ENCODE results near the gene CASP8. TPM values are rescaled to one million over a fixed set of nuclear protein-coding genes. Genes with fewer than 3 reads are reported as not detected.
A peak's percentile ranks its signal among the peaks of the same experiment; 100 is the strongest.
"Not testable (repeated sequence)": the region's sequence is repeated elsewhere in the genome, so short reads cannot be mapped to it uniquely, and the experiment has no call there.

Gene CASP8
- total and polyA plus RNA-seq, 9 of the 15 experiments (the other 6 are each of a cell fraction or from before 2014, with no cell fraction given) = 10.2 to 31.4 (median 19.4) TPM

- ChIA-PET POLR2A (no interaction called here), CTCF (ENCODE audit: low intra/inter-chr PET ratio) (interaction anchor here (0.6 kb wide), 1 partner anchor 336 kb away, joined by 3 read pairs; no protein-coding TSS in a partner anchor)
- intact Hi-C loops (cut with micrococcal nuclease) = loop anchor here (2.0 to 5.0 kb wide), 2 partner anchors 110 to 405 kb away; partner anchors contain the start of gene TMEM237
- H3K4me1 ChIP-seq (replicated peaks in 1 of 2; ENCODE audit: control insufficient read depth in 2 of 2, insufficient read depth in 2 of 2, low read length in 2 of 2) = peaks cover 0 to under 1% of the 10 kb centered on the region in 2 experiments; a peak in 2 of 5 replicates
- no peak for ATAC-seq
- WGBS (ENCODE audit: insufficient coverage, low coverage, missing lambda C conversion rate) = 68% methylated on average over 6 of the region's 7 CpGs
- no peak overlapping the region for H2AFZ ChIP-seq (ENCODE audit: low read depth, low read length)
- H4K20me1 ChIP-seq (replicated peaks; ENCODE audit: control insufficient read depth, insufficient read depth, low read length) = no peaks in the 10 kb centered on the region
- H3K9me1 ChIP-seq (ENCODE audit: control insufficient read depth, insufficient read depth, low read length) = no peaks in the 10 kb centered on the region
- H3K27me3 ChIP-seq (ENCODE audit: control insufficient read depth in 2 of 2, insufficient read depth in 2 of 2, low read length in 2 of 2) = no peaks in the 10 kb centered on the region
- H3K79me2 ChIP-seq (ENCODE audit: control insufficient read depth, insufficient read depth, low read length) = peaks cover 43% of the 10 kb centered on the region
- no peak for FAIRE-seq
- DNase-seq (ENCODE audit: extremely low read depth in 1 of 4, low spot score in 3 of 4) = no peak
- BruUV-seq (replicated peaks) = no TSS peak
- no peak overlapping the region for H3K4me3 ChIP-seq
- peaks cover 22% of the 10 kb centered on the region for H3K36me3 ChIP-seq (ENCODE audit: control insufficient read depth, insufficient read depth, low read length)
- TF ChIP-seq ZFP36 (IDR thresholded peaks at IDR 0.05; ENCODE audit: low read depth, low read length, partially characterized antibody) (peak; percentile 91), SPI1 (IDR thresholded peaks at IDR 0.05; ENCODE audit: borderline replicate concordance, low read depth, low read length) (peak; percentile 67; the same call in 1 of the 2 replicates), CBX3 (IDR thresholded peaks at IDR 0.05; ENCODE audit: borderline replicate concordance in 1 of 2, low read length in 2 of 2) (no peak), NFE2 (IDR thresholded peaks at IDR 0.05; ENCODE audit: low read depth) (0 out of 2 replicates have a peak, but pooled peaks have one; percentile 8), BCOR (IDR thresholded peaks at IDR 0.05) (peak; percentile 62; the same call in 1 of the 2 replicates)
- TF ChIP-seq, protein P1, sequence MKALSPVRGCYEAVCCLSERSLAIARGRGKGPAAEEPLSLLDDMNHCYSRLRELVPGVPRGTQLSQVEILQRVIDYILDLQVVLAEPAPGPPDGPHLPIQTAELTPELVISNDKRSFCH (CRISPR knock-in tag; IDR thresholded peaks at IDR 0.05) = no peak
- TF ChIP-seq, protein P1 (tag; IDR thresholded peaks at IDR 0.05) = no peak
- TF ChIP-seq, protein P2, sequence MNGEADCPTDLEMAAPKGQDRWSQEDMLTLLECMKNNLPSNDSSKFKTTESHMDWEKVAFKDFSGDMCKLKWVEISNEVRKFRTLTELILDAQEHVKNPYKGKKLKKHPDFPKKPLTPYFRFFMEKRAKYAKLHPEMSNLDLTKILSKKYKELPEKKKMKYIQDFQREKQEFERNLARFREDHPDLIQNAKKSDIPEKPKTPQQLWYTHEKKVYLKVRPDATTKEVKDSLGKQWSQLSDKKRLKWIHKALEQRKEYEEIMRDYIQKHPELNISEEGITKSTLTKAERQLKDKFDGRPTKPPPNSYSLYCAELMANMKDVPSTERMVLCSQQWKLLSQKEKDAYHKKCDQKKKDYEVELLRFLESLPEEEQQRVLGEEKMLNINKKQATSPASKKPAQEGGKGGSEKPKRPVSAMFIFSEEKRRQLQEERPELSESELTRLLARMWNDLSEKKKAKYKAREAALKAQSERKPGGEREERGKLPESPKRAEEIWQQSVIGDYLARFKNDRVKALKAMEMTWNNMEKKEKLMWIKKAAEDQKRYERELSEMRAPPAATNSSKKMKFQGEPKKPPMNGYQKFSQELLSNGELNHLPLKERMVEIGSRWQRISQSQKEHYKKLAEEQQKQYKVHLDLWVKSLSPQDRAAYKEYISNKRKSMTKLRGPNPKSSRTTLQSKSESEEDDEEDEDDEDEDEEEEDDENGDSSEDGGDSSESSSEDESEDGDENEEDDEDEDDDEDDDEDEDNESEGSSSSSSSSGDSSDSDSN (IDR thresholded peaks at IDR 0.05; ENCODE audit: borderline replicate concordance in 1 of 2, low read depth in 2 of 2, low read length in 2 of 2) = no peak
- TF ChIP-seq, protein P3, sequence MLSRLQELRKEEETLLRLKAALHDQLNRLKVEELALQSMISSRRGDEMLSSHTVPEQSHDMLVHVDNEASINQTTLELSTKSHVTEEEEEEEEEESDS (CRISPR knock-in tag; IDR thresholded peaks at IDR 0.05) = no peak
- in situ Hi-C loops (cut with MboI) = no loop called here
- no peak overlapping the region for H3K9ac ChIP-seq (ENCODE audit: insufficient read depth in 1 of 2, low read depth in 2 of 2, low read length in 2 of 2)
- no peak overlapping the region for H3K4me2 ChIP-seq (ENCODE audit: insufficient read depth, low read length)
- H3K9me3 ChIP-seq (replicated peaks; ENCODE audit: control insufficient read depth, insufficient read depth, low read depth, low read length) = no peaks in the 10 kb centered on the region
- H3K27ac ChIP-seq (ENCODE audit: extremely low read depth, low read depth, low read length) = no peak overlapping the region
Measured at GRCh38 chr2:201237486-201238123, 22.7 kb upstream of the CASP8 start.

GRCh38 chr2:201239167-201239935, 21.0 kb upstream of the CASP8 start:
- H3K9ac ChIP-seq (ENCODE audit: insufficient read depth in 1 of 2, low read depth in 2 of 2, low read length in 2 of 2); H3K4me1 ChIP-seq (replicated peaks in 1 of 2; ENCODE audit: control insufficient read depth in 2 of 2, insufficient read depth in 2 of 2, low read length in 2 of 2); ATAC-seq; BruUV-seq (replicated peaks); in situ Hi-C loops (cut with MboI); DNase-seq (ENCODE audit: extremely low read depth in 1 of 4, low spot score in 3 of 4); CTCF ChIA-PET (ENCODE audit: low intra/inter-chr PET ratio); H3K9me3 ChIP-seq (replicated peaks; ENCODE audit: control insufficient read depth, insufficient read depth, low read depth, low read length); H4K20me1 ChIP-seq (replicated peaks; ENCODE audit: control insufficient read depth, insufficient read depth, low read length); H2AFZ ChIP-seq (ENCODE audit: low read depth, low read length); H3K9me1 ChIP-seq (ENCODE audit: control insufficient read depth, insufficient read depth, low read length); H3K27ac ChIP-seq (ENCODE audit: extremely low read depth, low read depth, low read length); H3K4me2 ChIP-seq (ENCODE audit: insufficient read depth, low read length); FAIRE-seq; POLR2A ChIA-PET; H3K27me3 ChIP-seq (ENCODE audit: control insufficient read depth in 2 of 2, insufficient read depth in 2 of 2, low read length in 2 of 2); H3K4me3 ChIP-seq: not testable (repeated sequence)
- H3K36me3 ChIP-seq (ENCODE audit: control insufficient read depth, insufficient read depth, low read length) = peaks cover 22% of the 10 kb centered on the region
- peaks cover 32% of the 10 kb centered on the region for H3K79me2 ChIP-seq (ENCODE audit: control insufficient read depth, insufficient read depth, low read length)
- 88% methylated on average over 7 of the region's 21 CpGs for WGBS (ENCODE audit: insufficient coverage, low coverage, missing lambda C conversion rate)
- intact Hi-C loops (cut with micrococcal nuclease) = loop anchor here (5.0 kb wide), 1 partner anchor 108 kb away; no protein-coding TSS in a partner anchor
